SH-SY5Y (cell line): ENCODE data around the gene E2F4.

Experiments used
- GATA2 ChIP-seq: IDR thresholded peaks from 2 replicates; pipeline ENCODE4 v1.6.1; 2011; ENCODE audit warnings: mild to moderate bottlenecking, low read depth, low read length
- GATA3 ChIP-seq: IDR thresholded peaks from 2 replicates; pipeline ENCODE4 v1.6.1; 2011; ENCODE audit warnings: low read depth, mild to moderate bottlenecking, low read length, moderate library complexity

DNA sequence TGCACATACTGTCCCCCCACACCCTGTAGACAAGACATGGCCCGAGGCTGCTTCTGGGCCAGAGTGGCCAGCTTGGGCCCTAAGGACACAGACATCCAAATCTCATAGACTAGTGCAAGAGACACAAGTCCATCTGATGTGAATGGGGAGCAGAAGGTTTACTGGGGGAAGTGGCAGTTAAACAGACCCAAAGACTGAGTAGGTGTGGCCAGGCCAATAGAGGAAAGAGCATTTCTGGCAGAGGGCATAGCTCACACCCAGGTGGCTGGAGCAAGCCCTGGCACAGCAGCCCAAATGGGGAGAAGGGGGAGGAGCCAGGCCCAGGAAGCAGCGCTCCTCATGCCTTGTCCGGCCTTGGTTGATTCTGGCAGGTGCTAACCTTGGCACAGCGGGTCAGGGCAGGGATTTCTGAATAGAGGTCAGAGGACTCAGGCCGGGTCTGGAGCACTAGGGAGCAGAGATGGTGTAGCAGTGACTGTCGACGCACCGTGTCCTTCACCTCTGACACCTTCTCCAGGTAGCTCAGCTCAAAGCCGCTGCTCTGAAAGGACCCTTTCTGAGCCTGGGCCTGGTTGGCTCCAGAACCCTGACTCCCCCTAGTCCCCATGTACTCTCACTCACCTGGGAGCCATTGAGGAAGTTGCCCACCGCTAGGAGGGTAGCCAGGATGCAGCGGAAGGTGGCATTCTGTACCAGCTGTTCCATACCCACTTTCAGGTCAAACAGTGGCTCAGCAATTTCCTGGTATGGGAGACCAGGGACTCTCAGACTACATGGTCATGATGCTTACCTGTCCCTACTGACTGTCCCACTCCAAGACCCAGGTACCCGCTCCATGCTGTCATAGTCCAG lies 39.1 kb downstream of the E2F4 start:
- TF ChIP-seq GATA2 = no peak
- TF ChIP-seq GATA3 = no peak
